Hematopoietic multipotent progenitor cell treated with erythropoietin and hydrocortisone succinate and interleukin-3 and kit ligand, for 8 days (in vitro differentiated cells): Measurements from ENCODE around the gene MYBPC2.
"Not testable (repeated sequence)": the region's sequence is repeated elsewhere in the genome, so short reads cannot be mapped to it uniquely, and the experiment has no call there.

Experiments used
- DNase-seq: peaks from one replicate; pipeline ENCODE4 v3.0.0-alpha.2; 2015

MYBPC2 gene

DNA sequence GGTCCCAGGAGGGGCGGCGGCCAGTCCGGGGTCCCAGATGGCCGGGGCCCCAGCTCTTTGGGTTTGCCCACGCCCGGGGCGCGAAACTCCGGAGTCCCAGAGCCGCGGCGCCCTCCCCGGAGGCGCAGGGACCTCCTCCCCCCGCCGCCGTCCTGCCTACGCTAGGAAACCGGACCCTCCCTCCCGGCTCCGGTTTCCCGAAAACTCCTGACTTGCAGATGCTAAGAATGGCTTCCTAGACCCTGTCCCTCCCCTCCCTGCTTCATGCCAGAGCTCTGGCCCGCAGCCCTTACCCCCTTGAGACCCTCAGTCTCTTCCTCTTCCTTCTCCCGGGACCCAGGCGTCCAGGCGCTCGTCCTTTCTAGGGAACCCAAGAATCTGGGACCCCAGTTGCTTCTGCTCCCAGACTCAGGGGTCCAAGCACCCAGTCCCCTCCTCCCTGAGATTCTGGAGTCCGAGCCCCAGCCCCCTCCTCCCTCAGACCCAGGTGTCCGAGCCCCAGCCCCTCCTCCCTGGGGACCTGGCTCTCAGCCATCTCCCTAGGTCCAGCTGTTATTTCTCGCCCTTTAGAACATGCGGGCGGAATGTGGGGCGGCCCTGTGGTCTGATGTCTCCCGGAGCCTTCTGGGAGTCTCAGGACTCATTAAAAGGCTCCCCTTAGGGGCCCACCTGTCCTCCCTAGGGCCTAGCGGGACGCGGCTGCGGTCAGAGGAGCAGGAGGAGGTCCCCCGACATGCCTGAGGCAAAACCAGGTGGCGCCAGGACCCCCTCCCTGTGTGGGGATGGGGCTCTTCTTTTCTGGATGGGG lies at the start of gene MYBPC2:
Gene MYBPC2 (plus strand): TSS at position 672 of the 808 bp plus-strand sequence. CDS start 62 bp downstream, at position 734.
- no peak for DNase-seq

DNA sequence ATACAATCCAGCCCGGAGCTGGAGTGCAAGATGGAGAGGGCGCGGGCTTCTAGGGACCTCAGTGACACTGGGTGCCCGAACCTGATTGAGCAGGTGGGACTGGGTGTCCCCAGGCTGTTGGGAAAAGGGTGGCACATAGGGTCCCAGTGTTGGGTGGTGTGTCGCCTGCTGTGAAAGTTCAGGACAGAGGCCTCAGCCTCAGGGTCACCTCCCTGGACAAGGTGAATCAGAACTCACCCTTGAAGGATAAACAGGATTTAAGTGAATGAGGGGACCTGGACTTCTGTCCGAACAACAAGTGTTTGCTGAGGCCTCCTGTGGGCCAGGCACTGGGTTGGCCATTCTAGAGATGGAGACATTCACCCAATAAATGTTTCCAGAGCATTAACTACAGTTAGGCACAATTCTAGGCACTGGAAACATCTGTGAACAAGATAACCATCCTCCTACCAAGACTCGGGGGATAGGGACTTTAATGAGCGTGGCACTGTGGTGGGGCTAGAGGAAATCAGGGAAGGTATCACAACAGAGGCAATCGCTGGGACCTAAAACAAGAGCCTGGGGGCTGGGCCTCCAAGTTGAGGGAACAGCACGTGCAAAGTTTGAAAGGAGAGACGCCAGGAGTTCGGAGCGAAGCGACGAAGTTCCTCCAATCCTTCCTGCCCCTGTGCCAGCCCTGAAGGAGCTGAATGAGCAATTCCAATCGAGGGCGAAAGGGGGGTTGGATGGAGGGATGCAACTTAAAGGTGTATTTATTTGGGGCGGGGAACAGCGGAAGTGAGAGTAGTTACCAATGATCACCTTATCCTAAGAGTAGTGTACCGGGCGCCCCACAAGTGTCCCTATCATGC lies 49.5 kb upstream of the MYBPC2 start:
- no peak for DNase-seq

DNA sequence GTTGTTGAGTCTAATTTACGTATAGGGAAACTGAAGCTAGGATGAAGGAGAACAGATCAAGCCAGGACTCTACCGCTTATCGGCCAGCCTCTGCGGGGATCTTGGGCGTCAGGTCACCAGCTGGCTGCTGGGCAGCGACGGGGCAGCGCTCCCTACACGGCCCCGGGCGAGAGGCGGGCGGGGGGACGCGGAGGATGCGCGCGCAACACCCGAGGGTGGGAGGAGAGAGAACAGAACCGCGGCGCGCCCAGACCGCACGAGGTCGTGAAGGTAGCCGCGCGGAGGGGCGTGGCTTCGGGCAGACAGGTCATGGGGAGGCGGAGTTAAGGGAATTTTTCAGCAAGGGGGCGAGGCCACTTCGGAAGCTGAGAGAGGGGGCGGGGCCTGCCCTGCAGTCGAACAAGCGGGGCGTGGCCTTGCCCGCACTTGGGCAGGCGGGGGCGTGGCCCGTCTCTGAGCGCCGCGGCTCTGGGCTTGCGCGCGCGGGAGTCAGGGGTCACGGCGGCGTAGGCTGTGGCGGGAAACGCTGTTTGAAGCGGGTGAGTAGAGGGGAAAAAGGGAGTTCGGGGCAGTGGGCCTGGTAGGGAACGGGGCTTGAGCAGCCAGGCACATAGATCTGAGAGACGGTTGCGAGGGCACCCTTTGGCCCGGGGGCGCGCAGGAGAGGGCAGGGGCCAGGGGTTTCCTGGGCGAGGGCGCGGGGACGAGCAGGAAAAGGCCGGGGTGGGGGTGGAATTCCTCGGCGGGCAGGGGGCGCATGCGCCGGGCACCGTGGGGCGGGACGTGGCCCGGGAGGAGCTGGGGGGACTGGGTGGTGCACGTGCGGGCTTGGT lies 48.6 kb upstream of the MYBPC2 start, which contains the start of gene POLD1:
Gene POLD1 (plus strand): TSS at position 496 of the 833 bp plus-strand sequence. CDS start 14,505 bp downstream, outside the sequence.
- peak; percentile 97 for DNase-seq

DNA sequence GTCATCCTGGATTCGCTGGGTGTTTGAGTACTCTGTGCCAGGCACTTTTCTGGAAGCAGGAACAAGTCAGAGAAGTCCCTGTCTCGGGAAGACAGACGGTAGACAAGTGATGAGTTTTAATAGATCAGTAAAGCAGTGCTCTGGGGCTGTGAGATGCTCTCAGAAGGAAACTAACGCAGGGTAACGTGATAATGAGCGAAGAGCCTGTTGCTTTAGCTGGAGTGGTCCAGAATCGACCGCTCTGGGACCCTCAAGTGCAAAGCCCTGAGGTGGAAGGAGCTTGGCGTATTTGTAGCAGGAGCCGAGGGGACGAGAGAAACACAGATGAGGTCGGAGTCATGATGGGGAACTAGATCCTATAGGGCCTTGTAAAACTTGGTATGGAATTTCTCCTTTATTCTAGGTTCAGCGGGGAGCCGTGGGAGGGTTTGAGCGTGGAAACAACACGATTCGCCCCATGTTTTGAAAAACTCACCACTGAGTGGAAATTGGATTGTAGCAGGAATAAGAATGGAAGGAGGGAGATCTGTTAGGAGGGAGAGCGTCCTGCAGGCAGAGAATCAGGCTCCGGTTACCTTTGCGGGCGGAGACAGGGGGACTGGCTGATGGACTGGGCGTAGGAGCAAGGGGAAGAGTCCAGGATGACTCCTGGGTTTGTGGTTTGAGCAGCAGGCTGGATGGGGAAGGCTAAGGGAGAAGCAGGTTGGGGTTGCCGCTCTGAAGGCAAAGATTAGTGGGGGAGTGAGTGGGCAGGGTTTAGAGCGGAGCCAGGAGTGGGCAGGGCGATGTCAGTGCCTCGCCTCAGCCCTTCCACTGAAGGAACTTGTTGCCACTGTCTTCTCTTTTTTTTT lies 47.8 kb upstream of the MYBPC2 start:
- DNase-seq: peak; percentile 48

DNA sequence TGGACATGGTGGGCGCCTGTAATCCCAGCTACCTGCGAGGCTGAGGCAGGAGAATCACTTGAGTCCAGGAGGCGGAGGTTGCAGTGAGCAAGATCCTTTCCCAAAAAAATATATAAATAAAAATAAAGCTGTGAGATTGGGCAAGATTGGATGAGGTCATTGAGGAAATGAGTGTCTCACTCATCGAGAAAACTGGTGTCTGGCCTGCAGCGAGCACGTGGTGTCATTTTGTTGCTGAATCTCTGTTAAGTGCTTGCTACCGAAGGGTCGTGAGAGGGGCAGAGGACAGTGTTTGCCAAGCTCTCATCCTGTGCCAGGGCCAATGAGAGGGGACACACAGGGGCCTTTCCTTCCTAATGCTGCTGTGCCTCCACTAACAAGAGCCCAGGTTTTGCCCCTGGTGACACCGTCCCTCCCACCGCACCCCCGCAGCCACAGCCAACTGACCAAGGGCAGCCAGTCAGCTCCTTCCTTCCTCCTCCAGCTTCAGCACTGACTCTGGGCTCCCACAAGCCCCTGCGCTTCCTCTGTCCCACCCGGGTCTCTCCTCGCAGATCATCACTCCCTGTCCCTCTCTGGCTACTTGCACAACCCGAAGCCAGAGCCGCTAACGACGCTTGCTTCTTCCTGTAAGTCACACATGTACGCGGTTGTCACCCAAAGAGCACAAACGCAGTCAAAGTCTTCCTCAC lies 45.4 kb upstream of the MYBPC2 start:
- DNase-seq: no peak

DNA sequence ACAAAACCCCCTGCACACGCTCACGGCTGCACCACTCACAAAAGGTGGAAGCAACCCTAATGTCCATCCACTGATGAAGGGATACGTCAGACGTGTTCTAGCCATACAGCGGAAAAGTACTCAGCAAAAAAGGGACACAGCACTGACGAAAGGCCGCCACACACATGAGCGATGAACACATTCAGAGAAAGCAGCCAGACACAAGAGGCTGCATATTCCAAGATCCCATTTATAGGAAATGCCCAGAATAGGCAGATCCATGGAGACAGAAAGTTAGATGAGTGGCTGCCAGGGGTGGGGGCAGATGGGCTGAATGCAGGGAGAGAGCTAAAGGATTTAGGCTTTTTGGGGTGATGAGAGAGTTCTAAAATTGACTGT lies 44.8 kb upstream of the MYBPC2 start:
- no peak for DNase-seq

DNA sequence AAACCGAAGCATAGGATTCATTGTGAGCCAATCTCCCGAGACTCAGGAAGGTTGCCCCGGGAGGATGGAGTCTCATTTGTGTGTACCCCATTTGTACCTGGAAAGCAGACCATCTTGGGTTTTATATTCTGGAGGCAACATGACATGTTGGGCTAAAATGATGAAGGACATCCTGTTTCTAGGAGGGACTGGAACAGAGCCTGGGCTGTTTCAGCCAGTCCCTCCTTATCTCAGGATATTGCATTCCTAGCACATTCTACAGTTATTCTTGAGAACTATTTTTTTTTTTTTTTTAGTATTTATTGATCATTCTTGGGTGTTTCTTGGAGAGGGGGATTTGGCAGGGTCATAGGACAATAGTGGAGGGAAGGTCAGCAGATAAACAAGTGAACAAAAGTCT lies 42.4 kb upstream of the MYBPC2 start:
- not testable (repeated sequence) for DNase-seq

DNA sequence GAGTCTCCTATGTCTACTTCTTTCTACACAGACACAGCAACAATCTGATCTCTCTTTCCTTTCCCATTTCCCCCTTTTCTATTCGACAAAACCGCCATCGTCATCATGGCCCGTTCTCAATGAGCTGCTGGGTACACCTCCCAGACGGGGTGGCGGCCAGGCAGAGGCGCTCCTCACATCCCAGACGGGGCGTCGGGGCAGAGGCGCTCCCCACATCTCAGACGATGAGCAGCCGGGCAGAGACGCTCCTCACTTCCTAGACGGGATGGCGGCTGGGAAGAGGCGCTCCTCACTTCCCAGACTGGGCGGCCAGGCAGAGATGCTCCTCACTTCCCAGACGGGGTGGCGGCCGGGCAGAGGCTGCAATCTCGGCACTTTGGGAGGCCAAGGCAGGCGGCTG lies 41.7 kb upstream of the MYBPC2 start:
- DNase-seq: not testable (repeated sequence)

DNA sequence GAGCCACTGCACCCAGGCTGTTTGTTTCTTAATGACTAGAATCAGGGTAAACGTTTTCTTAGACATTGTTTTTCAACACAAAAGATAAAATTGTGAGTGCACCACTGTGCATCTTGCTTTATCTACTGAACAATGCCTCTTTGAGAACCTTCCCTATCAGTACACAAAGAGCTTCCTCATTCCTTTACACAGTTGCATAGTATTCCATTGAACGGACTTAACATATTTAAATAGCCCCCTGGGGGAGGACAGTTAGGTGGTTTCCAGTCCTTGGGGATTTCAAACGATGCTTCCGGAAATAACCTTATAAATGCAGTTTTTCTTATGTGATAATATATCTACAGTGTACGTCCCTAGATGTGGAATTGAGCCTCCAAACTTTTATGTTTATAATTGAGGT lies 39.9 kb upstream of the MYBPC2 start:
- no peak for DNase-seq

DNA sequence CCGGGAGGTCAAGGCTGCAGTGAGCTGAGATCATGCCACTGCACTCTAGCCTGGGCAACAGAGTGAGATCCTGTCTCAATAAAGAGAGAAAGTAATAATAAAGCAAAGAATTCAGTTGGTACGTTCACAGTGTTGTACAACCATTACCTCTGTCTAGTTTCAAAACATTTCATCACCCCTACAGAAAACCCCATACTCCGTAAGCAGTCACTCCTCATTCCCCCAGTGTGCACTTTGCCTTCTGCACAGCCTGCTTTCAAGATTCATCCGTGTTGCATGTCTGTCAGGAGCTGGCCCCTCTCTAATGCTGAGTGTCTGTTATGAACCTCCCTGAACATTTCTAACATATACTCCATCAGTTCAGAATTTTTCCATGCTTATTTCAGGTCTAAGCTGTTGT lies 39.1 kb upstream of the MYBPC2 start:
- no peak for DNase-seq

DNA sequence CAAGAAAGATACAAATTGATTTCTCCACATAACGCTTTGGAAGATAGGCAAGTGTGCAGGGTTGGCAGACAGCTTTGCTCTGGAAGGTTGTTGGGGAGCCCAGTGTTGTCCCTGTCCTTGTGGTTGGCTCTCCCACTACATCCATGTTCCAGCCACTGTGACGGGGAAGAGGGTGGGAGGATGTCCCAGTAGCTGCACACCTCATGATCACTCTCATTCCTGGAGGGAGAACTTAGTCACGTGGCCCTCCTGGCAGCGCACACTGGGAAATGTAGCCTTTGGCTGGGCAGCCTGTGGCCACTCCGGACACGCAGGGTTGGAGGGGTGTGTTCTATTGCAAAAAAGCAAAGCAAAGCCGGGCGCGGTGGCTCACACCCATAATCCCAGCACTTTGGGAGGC lies 38.7 kb upstream of the MYBPC2 start:
- DNase-seq: no peak

DNA sequence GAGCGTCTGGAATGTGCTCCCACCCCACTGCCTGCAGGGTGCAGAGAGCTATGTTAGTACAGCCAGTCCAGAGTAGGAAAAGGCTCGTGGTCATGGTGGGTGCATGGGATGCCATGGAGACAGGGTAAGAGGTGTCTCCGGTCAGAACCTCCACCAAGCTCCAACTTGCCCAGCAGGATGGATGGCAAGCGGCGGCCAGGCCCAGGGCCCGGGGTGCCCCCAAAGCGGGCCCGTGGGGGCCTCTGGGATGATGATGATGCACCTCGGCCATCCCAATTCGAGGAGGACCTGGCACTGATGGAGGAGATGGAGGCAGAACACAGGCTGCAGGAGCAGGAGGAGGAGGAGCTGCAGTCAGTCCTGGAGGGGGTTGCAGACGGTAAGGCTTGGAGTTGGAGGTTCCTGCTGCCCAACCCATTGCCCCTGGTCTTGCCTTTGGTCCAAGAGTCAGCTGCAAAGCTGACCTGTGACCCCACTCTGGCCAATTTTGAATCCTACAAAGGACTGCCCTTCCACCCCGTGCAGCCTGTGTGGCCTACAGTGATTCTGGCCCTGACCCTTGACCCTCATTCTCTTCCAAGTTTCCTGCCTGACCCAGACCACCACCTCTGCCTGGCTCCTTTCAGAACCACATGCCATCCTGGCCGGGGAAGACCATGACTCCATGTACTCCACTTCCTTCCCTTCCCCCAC lies 33.9 kb upstream of the MYBPC2 start:
- no peak for DNase-seq

DNA sequence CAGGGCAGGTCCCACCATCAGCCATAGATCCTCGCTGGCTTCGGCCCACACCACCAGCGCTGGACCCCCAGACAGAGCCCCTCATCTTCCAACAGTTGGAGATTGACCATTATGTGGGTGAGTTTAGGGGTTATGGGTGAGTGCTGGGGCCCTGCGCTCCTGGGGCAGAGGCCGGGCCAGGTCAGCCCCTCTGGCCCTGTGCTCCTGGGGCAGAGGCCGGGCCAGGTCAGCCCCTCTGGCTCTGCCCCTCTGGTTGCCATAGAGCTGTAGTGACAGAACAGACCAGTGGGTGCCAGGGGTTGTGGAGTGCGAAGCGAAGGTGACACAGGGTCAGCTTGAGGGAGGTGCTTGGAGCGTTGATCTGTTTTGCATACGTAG lies 33.3 kb upstream of the MYBPC2 start:
- DNase-seq: no peak

DNA sequence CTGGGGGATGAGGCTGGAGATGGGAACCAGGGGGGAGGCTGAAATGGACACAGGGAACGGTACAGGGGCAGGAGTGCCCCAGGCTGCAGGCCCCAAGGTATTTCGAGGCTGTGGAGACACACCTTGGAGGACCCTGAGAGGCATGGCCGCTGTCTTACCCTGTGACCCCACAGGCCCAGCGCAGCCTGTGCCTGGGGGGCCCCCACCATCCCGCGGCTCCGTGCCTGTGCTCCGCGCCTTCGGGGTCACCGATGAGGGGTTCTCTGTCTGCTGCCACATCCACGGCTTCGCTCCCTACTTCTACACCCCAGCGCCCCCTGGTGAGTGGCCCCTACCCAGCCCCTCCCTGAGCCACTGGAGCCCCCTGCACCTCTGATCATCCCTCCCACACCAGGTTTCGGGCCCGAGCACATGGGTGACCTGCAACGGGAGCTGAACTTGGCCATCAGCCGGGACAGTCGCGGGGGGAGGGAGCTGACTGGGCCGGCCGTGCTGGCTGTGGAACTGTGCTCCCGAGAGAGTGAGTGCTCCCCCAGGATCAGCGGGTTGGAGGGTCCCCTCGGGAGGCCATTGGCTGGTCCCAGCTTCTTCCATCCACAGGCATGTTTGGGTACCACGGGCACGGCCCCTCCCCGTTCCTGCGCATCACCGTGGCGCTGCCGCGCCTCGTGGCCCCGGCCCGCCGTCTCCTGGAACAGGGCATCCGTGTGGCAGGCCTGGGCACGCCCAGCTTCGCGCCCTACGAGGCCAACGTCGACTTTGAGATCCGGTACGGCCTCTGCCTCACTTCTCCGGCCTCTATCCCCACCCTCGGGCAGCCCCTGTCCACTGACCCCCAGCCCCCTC lies 30.9 kb upstream of the MYBPC2 start:
- no peak for DNase-seq

DNA sequence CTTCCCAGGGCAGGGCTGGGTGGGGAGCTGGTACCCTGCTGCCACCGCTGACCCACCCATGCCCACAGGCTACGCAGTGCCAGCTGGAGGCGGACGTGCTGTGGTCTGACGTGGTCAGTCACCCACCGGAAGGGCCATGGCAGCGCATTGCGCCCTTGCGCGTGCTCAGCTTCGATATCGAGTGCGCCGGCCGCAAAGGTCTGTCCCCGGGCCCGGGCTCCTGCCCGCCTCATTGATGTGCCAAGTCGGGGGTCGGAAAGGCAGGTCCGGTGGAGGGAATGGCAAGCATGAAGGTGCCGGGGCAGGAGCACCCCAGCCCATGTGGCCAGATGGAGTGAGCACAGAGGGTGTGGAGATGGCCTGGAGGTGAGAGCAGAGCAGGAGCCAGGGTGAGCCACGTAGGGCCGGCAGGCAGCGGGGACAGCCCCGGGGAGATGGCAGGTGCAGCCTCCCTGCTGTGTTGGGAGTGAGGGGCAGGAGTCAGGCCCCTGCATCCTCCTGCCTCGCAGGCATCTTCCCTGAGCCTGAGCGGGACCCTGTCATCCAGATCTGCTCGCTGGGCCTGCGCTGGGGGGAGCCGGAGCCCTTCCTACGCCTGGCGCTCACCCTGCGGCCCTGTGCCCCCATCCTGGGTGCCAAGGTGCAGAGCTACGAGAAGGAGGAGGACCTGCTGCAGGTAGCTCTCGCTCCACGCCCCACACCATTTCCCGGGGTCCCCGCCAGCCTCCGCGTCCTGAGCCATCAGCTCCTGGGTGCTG lies 30.0 kb upstream of the MYBPC2 start:
- no peak for DNase-seq

DNA sequence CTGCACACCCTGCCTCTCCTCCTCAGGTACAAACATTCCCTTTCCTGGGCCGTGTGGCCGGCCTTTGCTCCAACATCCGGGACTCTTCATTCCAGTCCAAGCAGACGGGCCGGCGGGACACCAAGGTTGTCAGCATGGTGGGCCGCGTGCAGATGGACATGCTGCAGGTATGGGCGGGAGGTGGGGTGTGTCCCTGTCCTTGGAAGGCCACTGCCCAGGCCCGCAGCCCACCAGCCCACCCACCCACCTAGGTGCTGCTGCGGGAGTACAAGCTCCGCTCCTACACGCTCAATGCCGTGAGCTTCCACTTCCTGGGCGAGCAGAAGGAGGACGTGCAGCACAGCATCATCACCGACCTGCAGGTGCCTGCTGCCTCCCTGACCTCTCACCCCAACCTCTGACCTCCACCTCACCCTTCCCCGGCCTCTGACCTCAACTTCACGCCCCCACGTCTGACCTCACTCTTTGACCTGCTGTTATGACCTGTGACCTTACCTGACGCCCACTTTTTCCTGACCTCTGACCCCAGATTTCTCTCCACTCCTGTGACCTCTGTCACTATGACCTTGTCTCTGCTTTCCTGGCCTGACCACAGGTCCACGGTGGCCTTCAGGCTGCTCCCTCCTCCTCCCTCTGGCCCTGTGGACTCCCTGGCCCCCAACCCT lies 26.4 kb upstream of the MYBPC2 start:
- DNase-seq: no peak

DNA sequence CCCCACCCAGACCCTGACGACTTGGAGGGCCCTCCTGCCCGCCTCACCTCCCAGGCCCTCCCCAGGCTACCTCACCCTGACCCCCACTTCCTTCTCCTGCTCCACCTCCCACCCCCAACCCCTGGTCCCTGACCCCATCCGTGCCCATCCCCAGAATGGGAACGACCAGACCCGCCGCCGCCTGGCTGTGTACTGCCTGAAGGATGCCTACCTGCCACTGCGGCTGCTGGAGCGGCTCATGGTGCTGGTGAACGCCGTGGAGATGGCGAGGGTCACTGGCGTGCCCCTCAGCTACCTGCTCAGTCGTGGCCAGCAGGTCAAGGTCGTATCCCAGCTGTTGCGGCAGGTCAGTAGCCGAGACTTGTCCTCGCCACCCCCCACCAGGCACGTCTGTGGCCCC lies 25.9 kb upstream of the MYBPC2 start:
- DNase-seq: no peak

DNA sequence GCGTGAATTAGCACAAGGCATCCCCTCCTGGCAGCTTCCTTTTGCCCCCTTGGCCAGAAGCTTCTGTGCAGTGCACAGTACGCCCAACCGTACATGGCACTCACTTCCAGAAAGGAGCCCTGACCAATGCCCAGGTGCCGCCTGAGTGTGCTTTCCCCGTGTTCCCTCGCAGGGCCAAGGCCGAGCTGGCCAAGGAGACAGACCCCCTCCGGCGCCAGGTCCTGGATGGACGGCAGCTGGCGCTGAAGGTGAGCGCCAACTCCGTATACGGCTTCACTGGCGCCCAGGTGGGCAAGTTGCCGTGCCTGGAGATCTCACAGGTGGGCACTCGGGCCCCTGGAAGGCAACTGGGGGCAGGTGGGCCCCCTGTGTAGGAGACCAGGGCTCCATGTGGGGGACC lies 23.3 kb upstream of the MYBPC2 start:
- DNase-seq: no peak

DNA sequence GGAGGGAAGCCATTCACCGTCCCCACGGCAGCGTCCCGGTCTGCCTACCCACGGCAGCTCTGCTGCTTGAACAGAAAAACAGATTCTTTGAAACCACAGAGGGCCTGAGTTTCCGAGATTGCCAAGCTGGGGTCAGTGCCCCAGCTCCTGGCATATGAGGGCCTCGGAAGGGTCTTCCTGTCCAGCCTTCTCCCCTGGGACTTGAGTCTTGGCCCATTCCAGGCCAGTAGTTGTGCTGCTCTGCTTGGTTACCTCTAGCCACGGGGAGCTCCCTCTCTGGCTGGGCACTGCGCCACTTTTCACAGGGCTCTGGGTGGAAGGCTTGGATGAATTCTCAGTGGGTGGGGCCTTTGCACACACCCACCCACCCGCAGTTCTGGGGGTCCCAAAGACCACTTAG lies 22.6 kb upstream of the MYBPC2 start:
- no peak for DNase-seq
